ENCODE results near the gene WBP2. TPM values are rescaled to one million over a fixed set of nuclear protein-coding genes. Genes with fewer than 3 reads are reported as not detected.

The WBP2 gene
- total and polyA plus RNA-seq, 2 of the 13 experiments (the other 11 are each of a cell fraction or from before 2014, with no cell fraction given): 29.2 to 29.5 TPM

DNA sequence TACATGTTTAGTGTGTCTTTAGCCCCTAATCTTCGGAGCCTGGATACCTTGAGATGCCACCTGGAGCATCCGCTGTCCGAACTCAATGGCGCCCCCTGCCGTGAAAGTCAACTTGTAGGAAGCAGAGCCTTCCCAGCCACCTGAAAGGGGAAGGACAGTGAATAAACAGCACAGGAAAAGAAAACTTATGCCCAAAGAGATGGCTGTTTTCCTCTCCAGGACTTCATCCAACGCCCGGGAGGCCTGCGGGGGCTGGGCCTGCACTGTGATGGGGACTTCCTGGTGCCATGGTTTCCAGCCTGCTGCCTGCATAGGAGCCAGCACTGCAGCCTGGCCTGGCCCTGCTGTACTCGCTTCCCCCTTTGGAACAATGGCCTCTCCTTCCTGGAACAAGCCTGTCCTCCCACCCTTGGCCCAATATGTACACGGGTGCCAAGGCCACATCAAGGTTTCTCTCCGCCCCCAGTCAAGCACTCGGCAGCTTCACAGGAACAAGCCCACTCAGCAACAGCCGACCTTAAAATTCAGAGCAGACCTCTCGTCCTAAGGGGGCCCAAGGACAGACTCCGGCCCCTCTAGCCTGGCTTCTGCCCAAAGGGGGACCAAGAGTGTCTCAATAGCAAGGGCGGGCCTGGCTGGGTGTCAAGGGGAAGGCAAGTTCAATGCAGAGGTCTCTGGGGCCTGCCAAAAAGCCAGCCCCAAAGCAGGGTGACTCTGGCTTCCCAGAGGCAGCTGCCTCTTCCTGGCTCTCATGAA, 6.4 kb downstream of the WBP2 start (continued):
- TF ChIP-seq, protein P1, sequence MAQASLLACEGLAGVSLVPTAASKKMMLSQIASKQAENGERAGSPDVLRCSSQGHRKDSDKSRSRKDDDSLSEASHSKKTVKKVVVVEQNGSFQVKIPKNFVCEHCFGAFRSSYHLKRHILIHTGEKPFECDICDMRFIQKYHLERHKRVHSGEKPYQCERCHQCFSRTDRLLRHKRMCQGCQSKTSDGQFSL (CRISPR knock-in tag; IDR thresholded peaks at IDR 0.05): no peak
- TF ChIP-seq, protein P2, sequence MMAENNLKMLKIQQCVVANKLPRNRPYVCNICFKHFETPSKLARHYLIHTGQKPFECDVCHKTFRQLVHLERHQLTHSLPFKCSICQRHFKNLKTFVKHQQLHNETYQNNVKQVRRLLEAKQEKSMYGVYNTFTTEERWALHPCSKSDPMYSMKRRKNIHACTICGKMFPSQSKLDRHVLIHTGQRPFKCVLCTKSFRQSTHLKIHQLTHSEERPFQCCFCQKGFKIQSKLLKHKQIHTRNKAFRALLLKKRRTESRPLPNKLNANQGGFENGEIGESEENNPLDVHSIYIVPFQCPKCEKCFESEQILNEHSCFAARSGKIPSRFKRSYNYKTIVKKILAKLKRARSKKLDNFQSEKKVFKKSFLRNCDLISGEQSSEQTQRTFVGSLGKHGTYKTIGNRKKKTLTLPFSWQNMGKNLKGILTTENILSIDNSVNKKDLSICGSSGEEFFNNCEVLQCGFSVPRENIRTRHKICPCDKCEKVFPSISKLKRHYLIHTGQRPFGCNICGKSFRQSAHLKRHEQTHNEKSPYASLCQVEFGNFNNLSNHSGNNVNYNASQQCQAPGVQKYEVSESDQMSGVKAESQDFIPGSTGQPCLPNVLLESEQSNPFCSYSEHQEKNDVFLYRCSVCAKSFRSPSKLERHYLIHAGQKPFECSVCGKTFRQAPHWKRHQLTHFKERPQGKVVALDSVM (CRISPR knock-in tag; IDR thresholded peaks at IDR 0.05): no peak; the same call in 1 of the 2 replicates
- TF ChIP-seq ZNF589 (CRISPR knock-in tag; conservative IDR thresholded peaks at IDR 0.05): no peak
- no peak for TF ChIP-seq ZNF354B (CRISPR knock-in tag; IDR thresholded peaks at IDR 0.05)
- no peak for TF ChIP-seq ZFYVE20 (CRISPR knock-in tag; IDR thresholded peaks at IDR 0.05; ENCODE audit: borderline replicate concordance, low read depth)
- TF ChIP-seq ZNF253 (CRISPR knock-in tag; IDR thresholded peaks at IDR 0.05; ENCODE audit: borderline replicate concordance): peak; percentile 80; the same call in 1 of the 2 replicates
- peak; percentile 44; the same call in 1 of the 2 replicates for TF ChIP-seq MED1 (CRISPR knock-in tag; IDR thresholded peaks at IDR 0.05)
- TF ChIP-seq, protein P3, sequence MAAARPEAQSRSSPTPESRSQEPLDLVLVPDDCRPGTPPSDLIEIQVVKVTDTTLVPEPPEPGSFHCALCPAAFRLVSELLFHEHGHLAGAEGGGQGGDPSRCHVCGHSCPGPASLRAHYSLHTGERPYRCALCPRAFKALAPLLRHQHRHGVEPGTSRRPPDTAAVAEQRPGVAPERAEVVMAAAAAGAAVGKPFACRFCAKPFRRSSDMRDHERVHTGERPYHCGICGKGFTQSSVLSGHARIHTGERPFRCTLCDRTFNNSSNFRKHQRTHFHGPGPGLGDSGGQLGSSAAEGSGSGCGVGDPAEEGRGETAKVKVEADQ (CRISPR knock-in tag; IDR thresholded peaks at IDR 0.05; ENCODE audit: borderline replicate concordance): no peak
- peak; percentile 62 for TF ChIP-seq SAP130 (CRISPR knock-in tag; IDR thresholded peaks at IDR 0.05; ENCODE audit: low read depth)
- TF ChIP-seq, protein P4, sequence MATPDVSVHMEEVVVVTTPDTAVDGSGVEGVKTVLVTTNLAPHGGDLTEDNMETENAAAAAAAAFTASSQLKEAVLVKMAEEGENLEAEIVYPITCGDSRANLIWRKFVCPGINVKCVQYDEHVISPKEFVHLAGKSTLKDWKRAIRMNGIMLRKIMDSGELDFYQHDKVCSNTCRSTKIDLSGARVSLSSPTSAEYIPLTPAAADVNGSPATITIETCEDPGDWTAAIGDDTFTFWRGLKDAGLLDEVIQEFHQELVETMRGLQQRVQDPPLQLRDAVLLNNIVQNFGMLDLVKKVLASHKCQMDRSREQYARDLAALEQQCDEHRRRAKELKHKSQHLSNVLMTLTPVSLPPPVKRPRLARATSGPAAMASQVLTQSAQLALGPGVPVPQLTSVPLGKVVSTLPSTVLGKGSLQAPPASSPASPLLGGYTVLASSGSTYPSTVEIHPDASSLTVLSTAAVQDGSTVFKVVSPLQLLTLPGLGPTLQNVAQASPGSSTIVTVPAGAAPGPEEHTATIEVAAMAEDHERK (CRISPR knock-in tag; IDR thresholded peaks at IDR 0.05; ENCODE audit: low read depth): no peak
- TF ChIP-seq, protein P5, sequence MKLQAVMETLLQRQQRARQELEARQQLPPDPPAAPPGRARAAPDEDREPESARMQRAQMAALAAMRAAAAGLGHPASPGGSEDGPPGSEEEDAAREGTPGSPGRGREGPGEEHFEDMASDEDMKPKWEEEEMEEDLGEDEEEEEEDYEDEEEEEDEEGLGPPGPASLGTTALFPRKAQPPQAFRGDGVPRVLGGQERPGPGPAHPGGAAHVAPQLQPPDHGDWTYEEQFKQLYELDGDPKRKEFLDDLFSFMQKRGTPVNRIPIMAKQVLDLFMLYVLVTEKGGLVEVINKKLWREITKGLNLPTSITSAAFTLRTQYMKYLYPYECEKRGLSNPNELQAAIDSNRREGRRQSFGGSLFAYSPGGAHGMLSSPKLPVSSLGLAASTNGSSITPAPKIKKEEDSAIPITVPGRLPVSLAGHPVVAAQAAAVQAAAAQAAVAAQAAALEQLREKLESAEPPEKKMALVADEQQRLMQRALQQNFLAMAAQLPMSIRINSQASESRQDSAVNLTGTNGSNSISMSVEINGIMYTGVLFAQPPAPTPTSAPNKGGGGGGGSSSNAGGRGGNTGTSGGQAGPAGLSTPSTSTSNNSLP (IDR thresholded peaks at IDR 0.05; ENCODE audit: low read depth, low read length): no peak
- TF ChIP-seq ZNF709 (CRISPR knock-in tag; IDR thresholded peaks at IDR 0.05): 0 out of 2 replicates have a peak, but pooled peaks have one; percentile 1
- TF ChIP-seq ARHGAP35 (CRISPR knock-in tag; IDR thresholded peaks at IDR 0.05; ENCODE audit: borderline replicate concordance): no peak; the same call in 1 of the 2 replicates
- TF ChIP-seq ZNF34 (CRISPR knock-in tag; IDR thresholded peaks at IDR 0.05; ENCODE audit: borderline replicate concordance): peak; percentile 48; the same call in 1 of the 2 replicates
- TF ChIP-seq ZNF326 (CRISPR knock-in tag; IDR thresholded peaks at IDR 0.05; ENCODE audit: borderline replicate concordance): no peak
- TF ChIP-seq, protein P6, sequence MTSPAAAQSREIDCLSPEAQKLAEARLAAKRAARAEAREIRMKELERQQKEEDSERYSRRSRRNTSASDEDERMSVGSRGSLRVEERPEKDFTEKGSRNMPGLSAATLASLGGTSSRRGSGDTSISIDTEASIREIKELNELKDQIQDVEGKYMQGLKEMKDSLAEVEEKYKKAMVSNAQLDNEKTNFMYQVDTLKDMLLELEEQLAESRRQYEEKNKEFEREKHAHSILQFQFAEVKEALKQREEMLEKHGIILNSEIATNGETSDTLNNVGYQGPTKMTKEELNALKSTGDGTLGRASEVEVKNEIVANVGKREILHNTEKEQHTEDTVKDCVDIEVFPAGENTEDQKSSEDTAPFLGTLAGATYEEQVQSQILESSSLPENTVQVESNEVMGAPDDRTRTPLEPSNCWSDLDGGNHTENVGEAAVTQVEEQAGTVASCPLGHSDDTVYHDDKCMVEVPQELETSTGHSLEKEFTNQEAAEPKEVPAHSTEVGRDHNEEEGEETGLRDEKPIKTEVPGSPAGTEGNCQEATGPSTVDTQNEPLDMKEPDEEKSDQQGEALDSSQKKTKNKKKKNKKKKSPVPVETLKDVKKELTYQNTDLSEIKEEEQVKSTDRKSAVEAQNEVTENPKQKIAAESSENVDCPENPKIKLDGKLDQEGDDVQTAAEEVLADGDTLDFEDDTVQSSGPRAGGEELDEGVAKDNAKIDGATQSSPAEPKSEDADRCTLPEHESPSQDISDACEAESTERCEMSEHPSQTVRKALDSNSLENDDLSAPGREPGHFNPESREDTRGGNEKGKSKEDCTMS (CRISPR knock-in tag; conservative IDR thresholded peaks at IDR 0.05): no peak

Data from HepG2 (cell line).